Activated CD8-positive, alpha-beta memory T cell treated with anti-CD3 and anti-CD28 coated beads, Interleukin-2, amount 50 U/mL, for 4 hours (primary cell): ENCODE data around the gene ENTR1.

ENCODE experiments used
- DNase-seq: peaks from one replicate; pipeline ENCODE4 v3.0.0-alpha.2; 2020

The ENTR1 gene, protein sequence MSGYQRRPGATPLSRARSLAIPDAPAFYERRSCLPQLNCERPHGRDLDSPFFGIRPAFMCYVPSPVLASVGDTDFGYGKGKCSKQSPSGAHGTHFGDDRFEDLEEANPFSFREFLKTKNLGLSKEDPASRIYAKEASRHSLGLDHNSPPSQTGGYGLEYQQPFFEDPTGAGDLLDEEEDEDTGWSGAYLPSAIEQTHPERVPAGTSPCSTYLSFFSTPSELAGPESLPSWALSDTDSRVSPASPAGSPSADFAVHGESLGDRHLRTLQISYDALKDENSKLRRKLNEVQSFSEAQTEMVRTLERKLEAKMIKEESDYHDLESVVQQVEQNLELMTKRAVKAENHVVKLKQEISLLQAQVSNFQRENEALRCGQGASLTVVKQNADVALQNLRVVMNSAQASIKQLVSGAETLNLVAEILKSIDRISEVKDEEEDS

GRCh38 chr9:136410500-136411287 lies at the start of gene ENTR1, which contains the start of gene PMPCA:
ENTR1 (minus strand) TSS chr9:136410614; CDS start chr9:136410397, 217 bp downstream.
PMPCA (plus strand) TSS chr9:136410658; CDS start chr9:136410669, 11 bp downstream.
- peak; percentile 99 for DNase-seq

DNA sequence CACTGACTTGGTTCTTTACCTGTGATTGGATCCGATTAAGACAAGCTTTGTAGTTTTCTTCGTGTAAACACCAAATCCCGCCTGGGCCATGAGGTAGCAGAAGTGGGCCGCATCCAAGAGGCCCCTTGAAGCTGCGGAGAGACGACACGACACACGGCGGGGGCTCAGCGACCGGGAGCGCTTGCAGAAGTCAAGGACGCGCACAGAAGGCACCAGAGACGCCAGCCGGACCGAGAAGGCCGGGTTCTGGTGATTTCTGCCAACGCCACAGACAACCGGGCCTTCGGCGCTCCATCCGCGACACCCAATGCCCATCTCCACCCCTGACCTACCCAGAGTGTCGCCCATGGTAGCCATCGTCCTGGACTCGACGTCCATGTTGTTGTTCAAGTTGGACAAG lies 49.0 kb upstream of the ENTR1 start:
- no peak for DNase-seq

DNA sequence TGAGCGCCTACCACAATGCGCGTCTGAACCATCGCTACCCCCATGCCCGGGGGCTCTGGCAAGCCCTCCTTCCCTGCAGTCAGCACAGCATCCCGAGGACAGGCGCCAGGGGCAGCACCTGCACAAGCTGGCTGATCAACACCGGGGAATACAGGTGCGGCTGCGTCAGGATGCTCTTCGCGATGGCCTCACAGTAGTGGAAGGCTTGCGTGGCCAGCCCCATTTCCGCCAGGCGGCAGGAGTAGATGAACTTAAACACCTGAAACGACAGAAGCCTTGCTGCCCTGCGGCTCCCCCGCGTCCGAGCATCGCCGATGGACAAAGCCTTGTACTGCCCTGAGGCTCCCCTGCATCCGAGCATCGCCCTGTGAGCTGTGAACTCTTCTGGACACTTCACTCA lies 46.9 kb upstream of the ENTR1 start:
- no peak for DNase-seq

DNA sequence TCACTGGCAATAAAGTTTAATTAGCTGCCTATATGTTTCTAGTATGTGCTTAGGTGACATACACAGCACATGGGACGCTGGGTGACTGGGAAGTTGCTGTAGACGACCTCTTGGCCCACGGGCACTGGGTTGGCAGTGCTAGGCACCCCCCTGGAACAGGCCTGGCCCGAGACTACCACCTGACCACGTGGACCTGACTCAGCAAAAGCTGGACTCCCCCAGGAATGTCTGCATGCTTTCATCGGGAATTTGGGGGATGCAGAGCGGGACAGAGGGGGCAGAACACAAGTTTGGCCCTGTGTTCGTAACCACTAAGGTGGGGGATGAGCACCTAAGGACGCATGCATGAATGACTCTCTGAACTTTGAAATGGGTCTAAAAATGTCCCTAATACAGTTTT lies 45.8 kb upstream of the ENTR1 start:
- no peak for DNase-seq

- no peak for DNase-seq
These were observed 44.9 kb upstream of the ENTR1 start for GRCh38 chr9:136455043-136456002.

DNA sequence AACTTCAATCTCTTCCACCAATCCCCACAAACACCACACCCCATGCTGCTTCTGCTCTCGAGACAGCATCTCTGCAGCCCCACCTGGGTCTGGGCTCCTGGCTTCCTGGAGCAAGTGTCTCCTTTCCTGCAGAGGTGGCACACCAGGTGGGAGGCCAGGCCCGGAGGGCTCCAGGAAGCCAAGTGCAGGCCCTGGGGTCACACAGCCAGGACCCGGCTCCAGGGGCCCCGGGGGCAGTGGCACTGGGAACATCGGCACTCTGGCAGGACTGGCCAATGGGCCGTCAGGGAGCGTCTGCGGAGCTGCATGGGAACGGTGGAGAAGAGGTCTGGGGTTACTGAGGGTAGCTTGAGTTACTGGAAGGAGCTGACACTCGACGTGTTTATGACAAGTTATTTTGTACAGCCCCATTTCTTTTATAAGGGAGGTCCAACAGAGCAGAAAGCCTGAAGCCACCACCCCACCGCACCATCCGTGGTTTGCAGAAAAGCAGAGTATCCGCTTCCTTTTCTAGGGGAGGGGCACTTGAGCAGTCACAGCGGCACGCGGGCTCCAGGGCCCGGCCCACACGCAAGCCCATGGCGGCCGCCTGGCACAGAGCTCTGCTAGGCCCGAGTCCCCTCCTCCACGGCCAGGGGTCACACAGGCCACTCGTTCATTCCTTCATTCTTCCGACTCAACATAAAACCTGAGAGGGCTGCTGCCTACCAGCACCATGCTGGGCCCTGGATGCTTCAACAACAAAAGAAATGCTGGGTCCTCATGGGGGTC lies 43.8 kb upstream of the ENTR1 start:
- DNase-seq: no peak

GRCh38 chr9:136453326-136453725 lies 42.9 kb upstream of the ENTR1 start:
- DNase-seq: no peak

GRCh38 chr9:136451221-136451877 lies 40.9 kb upstream of the ENTR1 start:
- DNase-seq: no peak

GRCh38 chr9:136448655-136449054 lies 38.2 kb upstream of the ENTR1 start:
- DNase-seq: no peak

- no peak for DNase-seq
These were observed 36.9 kb upstream of the ENTR1 start for GRCh38 chr9:136447173-136447778.

GRCh38 chr9:136445799-136446198 lies 35.4 kb upstream of the ENTR1 start:
- DNase-seq: no peak

GRCh38 chr9:136444102-136444501 lies 33.7 kb upstream of the ENTR1 start:
- no peak for DNase-seq

DNA sequence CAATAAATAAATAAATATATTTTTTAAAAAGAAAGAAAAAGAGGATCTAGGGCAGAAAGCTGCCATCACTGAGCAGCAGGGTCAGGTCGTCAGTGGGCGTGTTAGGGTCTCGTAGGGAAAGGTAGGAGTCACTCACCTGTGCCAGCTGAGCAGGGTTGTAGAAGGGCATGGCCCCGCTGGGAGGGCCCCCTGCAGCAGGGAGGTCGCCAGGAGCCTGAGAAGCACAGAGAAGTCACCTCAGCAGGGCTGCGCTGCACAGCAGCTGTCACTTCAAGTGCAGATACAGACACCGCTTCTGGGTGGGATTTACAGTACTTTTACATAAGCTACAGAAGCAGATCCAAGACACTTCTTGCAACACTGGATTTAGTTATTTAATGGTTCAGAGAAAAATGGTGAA lies 33.3 kb upstream of the ENTR1 start:
- DNase-seq: no peak

DNA sequence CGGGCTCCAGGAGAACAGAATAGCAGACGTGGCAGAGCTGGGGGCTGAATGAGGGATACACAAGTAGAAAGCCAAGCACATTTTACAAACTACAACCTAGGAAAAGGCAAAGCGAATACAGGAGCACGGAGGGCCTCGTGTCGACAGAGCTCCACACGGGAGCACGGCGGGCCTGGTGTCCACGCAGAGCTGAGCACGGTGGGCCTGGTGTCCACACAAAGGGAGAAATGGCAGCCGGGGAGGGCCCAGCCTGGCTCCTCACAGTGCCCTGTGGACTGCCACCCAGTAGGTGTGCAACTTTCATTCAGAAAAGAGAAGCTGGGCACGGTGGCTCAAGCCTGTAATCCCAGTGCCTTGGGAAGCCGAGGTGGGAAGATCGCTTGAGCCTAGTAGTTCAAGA lies 32.7 kb upstream of the ENTR1 start:
- no peak for DNase-seq

DNA sequence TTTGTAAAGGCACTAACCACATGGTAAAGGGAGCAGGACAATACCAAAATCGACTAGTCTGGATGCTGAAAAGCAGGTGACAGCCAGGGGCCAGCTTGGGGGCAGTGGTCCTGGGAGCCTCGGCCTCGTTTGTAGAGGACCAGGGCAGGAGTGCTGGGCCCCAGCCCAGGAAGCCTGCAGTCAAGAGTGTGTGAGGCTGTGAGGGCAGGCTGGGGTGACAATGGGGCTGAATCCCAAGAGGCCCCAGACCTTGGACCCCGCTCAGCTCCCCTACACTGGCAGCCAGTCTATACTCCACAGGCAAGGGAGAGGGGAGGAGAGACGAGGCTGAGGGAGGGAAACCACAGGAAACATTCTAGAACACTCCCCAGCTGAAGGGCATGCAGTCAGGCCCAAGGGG lies 31.9 kb upstream of the ENTR1 start:
- DNase-seq: no peak

DNA sequence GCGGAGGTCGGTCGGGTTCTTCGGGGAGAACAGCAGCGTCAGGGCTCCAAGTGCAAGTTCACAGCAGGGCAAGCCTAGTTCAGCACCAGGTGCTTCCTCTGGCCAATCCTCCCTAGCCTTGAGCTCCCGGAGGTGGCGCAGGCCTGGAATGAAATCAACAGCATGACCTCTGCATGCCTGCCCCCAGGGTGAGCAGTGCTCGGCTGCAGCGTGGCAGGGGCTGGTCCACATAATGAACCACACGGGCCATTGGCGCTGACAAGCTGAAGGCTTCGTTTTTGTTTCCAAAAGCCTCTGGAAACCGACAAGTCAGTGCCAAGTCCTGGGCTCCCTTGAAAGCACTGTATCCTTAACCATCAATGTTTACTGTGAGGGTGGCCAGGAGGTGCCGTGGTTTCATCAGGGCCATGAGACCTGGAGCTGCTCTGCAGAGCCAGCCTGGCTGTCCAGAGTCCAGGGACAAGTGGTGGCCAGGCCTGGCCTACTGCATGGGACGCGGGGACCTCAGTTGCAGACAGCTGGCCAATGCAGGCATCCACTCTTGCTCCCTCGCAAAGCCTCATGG lies 31.3 kb upstream of the ENTR1 start:
- DNase-seq: no peak

GRCh38 chr9:136441191-136441680 lies 30.8 kb upstream of the ENTR1 start:
- DNase-seq: no peak

DNA sequence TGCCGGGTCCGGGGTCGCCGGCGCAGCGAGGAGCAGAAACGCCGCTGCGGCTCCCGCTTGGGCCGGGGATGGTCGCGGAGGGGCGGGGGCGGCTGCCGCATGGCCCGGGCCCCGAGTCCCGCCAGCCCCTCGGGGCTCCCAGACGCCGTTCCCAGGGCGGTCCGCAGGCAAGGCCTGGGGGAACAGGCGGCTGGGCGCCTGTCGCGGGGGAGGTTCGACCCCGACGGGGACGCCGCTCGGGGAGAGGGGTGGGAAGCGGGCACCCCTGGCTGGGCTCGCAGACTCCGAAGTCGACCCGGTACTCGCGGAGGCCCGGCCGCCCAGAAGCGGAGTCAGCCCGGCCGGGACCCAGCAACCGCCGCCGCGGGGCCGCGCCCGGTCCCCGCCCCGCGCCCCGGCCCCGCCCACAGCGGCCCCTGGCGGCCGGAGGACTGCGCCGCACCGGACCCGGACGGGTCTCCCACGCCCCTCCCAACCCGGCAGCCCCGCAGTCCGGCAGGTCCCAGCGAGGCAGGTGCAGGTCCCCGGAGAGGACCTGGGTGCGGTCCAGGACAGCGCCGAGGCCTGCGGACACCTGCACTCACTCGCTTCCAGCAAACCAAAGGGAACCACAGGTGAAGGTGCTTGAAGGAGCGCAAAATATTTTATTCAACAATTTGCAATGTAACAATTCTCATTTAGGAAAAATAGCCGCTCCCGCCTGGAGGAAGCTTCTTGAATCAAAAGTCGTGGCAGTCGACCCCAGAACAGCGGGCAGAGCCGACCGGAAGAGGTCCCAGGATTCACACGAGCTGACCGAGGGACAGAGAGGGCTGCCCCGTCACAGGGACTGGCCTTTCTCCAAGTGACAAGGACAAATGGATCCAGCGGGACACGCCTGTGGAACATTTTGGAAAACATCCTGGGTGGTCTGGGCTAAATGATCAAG lies 29.3 kb upstream of the ENTR1 start, which contains the start of gene INPP5E:
Gene INPP5E (minus strand): TSS at position 365 of the 928 bp plus-strand sequence. CDS start 426 bp downstream, outside the sequence.
- DNase-seq: peak; percentile 86
